ENCODE data around the gene UBE2Q1.
A peak's percentile ranks its signal among the peaks of the same experiment; 100 is the strongest.
"Not testable (repeated sequence)": the region's sequence is repeated elsewhere in the genome, so short reads cannot be mapped to it uniquely, and the experiment has no call there.

The UBE2Q1 gene

DNA sequence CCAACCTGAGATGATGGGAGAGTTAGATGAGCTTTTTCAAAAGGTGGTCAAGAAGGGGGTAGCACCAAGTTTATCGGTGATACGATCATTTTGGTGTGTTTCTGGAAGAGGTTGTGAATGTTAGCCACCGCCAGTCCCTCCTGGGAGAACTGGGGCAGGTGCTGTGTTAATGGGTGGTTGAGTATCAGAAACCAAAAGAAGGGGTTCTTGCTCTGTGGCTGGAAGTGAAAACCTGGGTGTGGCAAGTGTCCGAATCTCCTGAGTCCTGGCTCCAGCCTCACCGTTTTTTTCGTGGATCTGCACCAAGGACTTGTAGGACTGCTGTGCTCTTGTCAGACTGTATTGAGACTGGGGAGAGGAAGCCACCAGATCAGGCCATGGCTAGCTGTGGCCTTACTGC is 7.8 kb downstream of the UBE2Q1 start:
- DNase-seq (ENCODE audit: low read depth in 3 of 3) = no peak

GRCh38 chr1:154550070-154550469 is 8.4 kb downstream of the UBE2Q1 start:
- DNase-seq (ENCODE audit: low read depth in 3 of 3) = no peak

DNA sequence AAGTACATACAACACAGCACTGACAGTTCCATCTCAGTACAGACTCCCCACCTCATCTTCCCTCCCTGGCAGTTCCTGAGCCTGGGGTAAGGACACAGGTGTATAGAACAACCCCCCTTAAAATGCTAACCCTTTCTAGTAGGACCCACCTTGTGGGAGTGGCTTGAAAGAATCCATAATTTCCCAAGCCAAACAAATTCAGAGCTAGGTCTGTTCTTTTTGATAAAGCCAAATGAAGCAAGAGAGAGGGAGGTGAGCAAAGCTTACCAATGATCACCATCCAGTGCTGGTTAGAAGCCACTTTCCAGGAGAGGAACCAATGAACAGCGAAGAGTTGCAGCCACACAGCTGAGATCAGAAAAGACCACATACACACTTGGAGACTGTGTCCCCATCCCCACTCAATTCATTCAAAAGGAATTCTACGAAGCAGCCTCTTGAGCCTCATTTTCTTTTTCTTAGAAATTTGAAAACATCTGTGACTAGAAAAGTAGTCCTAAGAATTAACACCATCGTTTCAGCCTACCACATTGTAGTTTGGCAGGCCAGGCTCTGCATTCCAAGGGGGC is 9.2 kb downstream of the UBE2Q1 start:
- no peak for DNase-seq (ENCODE audit: low read depth in 3 of 3)

- DNase-seq (ENCODE audit: low read depth in 3 of 3) = no peak
Measured at GRCh38 chr1:154548028-154548427, 10.4 kb downstream of the UBE2Q1 start.

DNA sequence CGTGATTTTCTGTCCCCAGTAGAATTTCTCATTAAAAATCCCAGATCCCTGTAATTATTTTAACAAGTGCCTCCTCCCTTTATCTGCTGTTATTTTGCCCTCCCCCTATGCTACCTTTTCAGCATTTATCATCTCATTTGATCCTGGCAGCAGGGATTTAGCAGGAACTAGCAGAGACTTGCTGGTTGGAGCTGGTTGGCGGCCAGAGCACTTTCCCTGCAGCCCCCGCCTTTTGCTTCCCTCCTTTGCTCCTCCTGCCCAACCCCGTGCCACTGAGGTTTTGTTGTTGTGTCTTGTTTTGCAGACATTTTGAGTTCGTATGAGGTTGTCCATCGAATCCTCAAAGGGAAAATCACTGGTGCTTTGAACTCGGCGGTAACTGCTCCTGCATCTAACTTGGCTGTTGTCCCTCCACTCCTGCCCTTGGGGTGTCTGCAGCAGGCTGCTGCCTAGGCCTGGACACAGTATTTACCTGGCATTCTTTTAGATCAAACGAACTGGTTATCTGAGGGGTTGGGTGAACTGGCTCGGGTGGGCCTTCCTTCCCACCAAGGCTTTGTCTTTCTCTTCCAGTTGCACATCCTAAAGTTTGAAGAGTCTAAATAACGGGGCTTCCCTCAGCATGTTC is 11.2 kb downstream of the UBE2Q1 start:
- no peak for DNase-seq (ENCODE audit: low read depth in 3 of 3)

DNA sequence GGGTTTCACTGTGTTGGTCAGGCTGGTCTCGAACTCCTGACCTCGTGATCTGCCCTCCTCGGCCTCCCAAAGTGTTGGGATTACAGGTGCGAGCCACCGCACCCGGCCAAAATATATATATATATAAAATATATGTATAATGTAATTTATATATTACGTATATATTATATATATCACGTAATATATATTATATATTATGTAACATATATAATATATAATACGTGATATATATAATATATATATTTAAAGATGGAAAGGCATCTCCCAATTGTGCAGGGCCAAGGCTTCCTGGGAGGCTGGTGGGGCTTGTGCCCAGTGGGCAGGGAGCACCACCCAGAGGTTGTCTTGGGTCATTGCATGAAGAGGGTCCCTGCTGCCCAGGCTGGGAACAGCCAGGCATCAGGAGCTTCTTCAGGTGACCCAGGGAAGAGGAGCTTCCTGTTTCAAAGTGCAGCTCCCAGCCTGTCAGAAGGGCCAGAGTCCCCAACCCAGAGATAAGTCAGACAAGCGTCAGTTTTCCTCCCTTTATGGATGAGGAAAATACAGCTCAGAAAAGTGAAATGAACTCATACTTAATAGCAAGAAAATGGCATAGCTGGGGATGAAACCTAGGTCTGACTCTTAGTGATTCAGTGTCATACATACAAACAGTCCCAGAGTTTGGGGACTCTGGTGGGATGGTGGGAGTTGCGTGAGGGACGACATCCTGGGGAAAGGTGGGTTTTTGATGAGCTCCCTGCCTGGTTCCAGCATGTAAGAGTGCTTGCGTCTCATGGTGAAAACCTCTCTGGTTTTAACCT is 12.0 kb downstream of the UBE2Q1 start:
- peak; percentile 41 to 57 (median 50) for DNase-seq (ENCODE audit: low read depth in 3 of 3)

DNA sequence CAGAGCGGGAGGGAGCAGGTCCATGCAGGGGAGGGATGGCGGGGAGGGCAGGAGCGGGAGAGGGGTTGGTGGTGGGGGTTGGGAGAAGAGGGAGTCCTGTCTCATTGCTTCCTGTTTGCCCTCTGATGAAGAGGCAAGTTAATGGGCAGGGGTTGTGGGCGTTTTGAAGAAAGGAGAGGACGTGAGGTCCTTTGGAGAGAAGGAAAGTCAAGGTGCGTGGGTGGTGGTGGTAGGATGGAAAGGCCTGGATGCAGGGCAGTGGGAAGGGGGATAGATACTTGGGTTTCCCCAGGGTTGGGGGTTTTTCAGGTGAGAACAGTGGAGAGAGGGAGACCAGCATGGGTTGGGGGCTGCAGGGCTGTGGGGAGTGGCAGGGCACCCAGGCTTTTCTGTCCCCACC is 17.2 kb downstream of the UBE2Q1 start:
- DNase-seq (ENCODE audit: low read depth in 3 of 3) = no peak

DNA sequence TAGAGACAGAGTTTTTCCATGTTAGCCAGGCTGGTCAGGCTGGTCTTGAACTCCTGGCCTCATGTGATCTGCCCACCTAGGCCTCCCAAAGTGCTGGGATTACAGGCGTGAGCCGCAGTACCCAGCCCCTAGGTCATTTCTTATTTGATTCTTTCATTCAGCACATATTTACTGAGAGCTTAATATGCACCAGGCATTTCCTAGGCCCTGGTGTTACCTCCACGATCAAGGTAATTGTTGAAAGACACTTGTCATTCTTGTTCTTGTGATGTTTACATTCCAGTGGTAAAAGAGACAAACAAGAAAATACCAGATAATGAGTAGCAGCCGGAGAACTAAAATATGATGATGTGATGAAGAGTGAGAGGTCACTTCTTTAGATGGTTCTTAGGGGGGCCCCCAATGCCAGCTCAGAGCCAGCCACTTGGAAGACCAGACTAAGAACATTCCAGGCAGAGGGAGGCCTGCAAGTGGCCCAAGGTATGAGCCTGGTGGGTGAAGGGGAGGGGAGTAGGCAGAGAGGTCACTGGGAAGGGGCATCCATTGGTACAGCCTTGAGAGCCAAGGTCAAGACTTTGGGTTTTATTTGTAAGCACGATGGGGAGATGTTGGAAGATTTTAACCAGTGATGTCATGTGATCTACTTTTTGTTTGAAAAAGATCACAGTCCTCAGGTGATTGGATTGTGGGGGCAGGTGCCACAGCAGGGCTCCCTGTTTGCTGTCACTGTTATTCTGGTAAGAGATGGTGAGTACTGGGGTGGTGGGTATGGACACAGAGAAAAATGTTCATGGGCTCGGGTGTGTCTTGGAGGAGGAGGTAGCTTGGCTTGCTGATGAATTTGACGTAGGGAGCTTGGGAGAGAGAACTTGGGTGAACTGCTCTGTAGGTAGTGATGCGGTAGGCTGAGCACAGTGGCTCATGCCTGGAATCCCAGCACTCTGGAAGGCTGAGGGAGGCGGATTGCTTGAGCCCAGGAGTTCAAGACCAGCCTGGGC is 18.7 kb downstream of the UBE2Q1 start:
- DNase-seq (ENCODE audit: low read depth in 3 of 3) = no peak

DNA sequence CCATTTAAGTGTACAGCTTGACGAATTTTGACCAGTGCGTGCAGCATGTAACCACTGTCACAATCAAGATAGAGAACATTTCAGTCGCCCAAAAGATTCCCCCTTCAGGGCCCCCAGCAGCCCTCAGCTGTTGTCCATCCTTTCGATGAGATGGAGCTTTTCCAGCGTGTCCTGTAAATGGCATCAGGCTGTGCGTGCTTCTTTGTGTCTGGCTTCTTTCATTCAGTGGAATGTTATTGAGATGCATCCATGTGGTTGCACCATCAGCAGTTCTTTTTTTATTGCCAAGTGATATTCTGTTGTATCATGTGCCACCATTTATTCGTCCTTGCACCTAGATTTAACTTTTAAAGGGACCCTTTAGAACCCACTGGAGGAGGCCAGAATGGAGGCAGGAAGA is 21.9 kb downstream of the UBE2Q1 start:
- no peak for DNase-seq (ENCODE audit: low read depth in 3 of 3)

DNA sequence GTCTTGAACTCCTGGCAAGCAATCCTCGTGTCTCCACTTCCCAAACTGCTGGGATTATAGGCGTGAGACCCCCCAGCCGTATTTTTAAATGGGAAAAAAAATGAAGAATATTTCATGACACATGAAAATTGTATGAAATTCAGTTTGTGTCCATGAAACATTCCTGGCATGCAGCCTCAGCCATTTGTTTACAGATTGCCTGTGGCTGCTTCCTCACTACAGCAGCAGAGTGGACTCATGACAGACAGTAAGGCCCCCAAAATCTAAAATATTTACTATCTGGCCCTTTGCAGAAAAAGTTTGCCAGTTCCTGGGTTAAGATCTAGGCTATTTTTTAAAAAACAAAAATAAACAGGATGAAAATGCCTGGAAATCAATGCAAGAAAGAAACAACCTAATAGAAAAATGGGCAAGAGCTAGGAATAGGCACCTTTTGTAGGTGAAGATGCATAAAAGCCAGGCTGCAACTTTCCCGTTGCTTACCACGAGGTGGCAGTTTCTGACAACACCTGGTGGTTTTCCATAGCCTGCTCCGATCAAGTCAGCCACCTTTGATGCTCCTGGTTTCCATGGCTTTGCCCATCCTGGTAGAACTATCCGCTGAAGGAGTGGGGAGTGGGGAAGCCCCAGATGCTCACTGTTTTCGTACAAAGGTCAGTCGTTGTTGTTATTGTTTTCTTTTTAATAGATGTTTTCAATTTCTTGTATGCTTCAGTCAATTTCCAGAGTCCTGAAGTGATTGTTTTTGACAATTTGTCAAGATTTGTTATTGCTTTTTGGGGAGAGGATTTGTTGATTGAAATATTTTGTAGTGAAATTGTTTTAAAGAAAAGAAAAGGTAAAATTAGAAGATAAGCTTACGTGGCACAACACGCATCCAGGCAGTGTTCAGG is 24.3 kb downstream of the UBE2Q1 start:
- no peak for DNase-seq (ENCODE audit: low read depth in 3 of 3)

GRCh38 chr1:154531950-154532349 is 26.5 kb downstream of the UBE2Q1 start:
- DNase-seq (ENCODE audit: low read depth in 3 of 3) = not testable (repeated sequence)

- no peak for DNase-seq (ENCODE audit: low read depth in 3 of 3)
Measured at GRCh38 chr1:154529308-154529707, 29.2 kb downstream of the UBE2Q1 start.

DNA sequence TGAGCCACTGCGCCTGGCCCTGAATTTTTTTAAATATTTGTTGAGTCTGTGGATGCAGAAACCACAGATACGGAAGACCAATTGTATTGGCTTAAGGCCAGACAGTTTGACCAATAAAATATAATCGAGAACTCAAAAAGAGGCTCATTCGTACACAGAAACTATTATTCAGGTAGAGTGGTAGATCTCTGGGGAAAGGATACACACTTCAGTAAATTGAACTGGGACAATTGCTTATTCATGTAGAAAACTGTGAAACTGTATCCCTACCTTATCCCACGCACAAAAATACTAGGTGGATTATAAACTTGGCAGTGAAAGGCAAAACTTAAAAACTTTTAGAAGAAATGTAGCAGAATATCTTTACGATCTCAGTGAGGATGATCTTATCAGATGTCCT is 31.3 kb downstream of the UBE2Q1 start:
- no peak for DNase-seq (ENCODE audit: low read depth in 3 of 3)

DNA sequence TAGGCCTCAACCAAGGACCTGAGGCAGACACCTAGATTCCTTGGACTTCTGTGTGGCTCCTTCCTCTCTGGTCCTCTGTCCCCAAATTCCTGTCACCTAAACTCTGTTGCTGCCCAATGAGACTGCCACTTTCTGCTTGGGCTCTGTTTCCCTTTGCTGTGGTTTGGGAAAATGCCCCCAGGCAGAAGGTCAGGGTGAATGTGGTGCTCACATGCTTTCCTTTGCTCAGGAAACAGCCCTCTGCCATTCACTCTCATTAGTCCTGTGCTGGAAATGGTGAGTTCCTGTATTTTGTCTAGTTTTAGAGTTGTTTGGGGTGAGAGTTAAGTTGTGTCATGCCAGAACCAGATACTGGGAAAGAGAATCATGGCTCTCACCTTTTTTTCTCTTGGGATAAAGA is 33.6 kb downstream of the UBE2Q1 start:
- DNase-seq (ENCODE audit: low read depth in 3 of 3) = no peak

DNA sequence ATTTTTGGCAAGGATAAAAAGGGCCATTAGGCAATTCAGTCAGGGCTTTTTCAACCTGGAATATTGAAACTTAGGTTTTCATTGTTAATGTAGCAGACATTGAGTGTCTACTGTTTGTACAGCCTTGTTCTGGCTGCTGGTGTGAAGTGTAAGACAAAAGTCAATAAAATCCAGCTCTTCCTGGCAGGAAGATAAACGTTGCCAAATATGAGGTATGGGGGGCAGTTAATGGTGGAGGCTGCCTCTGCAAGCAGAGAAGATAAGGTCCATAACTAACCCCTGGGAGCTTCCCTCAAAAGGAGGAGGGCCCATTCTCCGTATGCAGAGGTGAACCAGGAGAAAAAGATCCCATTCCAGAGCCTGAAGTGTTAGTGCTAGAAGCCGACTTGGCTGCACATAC is 36.8 kb downstream of the UBE2Q1 start:
- no peak for DNase-seq (ENCODE audit: low read depth in 3 of 3)

GRCh38 chr1:154520333-154520732 is 38.1 kb downstream of the UBE2Q1 start:
- DNase-seq (ENCODE audit: low read depth in 3 of 3) = no peak

GRCh38 chr1:154519591-154519991 is 38.9 kb downstream of the UBE2Q1 start:
- DNase-seq (ENCODE audit: low read depth in 3 of 3) = no peak

- DNase-seq (ENCODE audit: low read depth in 3 of 3) = no peak
Measured at GRCh38 chr1:154517661-154518060, 40.8 kb downstream of the UBE2Q1 start.

DNA sequence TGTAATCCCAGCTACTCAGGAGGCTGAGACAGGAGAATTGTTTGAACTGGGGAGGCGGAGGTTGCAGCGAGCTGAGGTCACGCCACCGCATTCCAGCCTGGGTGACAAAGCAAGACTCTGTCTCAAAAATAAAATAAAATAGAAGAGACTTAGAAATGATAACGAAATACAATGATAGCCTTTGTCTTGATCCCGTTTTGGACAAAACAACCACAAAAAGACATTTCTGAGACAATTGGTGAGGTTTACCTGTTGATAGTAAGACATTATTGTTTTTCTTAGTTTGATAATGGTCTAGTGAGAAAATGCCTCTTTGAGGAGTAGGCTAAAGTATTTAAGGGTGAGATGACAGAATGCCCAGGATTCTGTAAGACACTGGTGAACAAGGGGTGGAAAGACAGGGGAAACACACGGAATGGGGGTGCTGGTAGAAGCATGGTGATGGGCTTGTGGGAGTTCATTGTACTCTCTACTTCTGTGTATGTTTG is 44.4 kb downstream of the UBE2Q1 start:
- no peak for DNase-seq (ENCODE audit: low read depth in 3 of 3)

DNA sequence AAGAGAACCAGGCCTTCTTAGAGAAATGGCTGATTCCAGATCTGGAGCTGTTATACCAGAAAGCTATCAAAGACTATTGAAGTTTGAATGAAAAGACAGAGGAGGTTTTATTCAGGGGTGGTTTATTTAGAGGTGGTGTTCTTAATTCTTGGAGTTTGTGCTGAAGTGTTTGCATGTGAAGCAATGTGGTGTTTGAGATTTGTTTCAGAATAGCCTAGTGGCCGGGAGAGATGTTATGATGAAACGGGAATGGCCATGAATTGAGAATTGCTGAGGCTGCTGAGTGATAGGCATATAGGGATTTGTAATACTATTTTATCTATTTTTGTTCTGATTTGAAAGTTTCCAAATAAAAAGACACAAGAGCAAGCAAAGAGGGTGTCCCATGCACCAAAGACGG is 45.7 kb downstream of the UBE2Q1 start:
- no peak for DNase-seq (ENCODE audit: low read depth in 3 of 3)

- DNase-seq (ENCODE audit: low read depth in 3 of 3) = no peak
Measured at GRCh38 chr1:154503898-154504297, 54.6 kb downstream of the UBE2Q1 start.
